Measurements from ENCODE around the gene TRABD. TPM values are rescaled to one million over a fixed set of nuclear protein-coding genes. Genes with fewer than 3 reads are reported as not detected.

TRABD gene
- polyA plus RNA-seq, 3 donors, result 17.5 to 31.3 (median 29.6) TPM

DNA sequence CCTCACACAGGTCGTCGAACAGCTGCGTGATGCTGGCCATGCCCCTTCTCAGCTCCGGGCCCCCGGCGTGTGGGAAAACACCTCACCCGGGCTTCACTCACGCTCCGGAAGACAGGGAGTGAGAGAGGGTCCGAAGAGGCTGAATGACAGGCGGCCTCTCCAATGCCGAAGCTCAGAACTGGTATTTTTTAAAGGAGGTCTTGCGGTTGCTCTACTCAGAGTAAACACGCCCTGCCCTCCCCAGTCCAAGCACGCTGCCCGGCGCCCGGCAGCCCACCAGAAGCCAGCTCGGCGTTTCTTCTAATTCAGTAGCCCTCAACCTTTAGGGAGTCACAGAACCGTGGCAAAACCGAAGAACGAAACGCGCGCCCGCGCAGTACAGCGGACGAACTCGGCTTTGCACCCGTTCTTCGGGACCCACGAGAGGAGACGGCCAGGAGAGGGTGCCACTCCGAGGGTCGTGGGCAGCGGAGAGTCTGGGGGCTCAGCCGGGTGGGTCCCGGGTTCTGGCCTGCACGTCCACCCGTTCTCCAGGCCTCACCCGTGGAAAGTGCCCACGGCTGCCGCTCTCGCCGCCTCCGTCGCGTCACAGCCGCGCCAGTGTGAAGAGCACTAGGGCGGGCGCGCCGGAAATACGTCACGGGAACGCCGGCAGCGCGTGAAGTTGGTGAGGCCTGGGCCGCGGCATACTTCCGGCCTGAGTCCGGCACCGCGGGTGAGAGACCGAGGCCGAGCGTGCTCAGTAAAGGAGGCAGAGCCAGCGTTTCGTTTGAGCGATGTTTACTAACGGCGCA lies 58.9 kb downstream of the TRABD start, which contains the start of gene TUBGCP6:
Gene TUBGCP6, minus strand, starts transcription at position 604 of the 794 bp plus-strand sequence. Its CDS starts 564 bp downstream, at position 40.
- DNase-seq (ENCODE audit: extremely low read depth in 1 of 11, low read depth in 9 of 11, low spot score in 4 of 11), result peak; percentile 80 to 94 (median 91)

GRCh38 chr22:50245214-50246072 lies 59.7 kb downstream of the TRABD start:
- DNase-seq (ENCODE audit: extremely low read depth in 1 of 11, low read depth in 9 of 11, low spot score in 4 of 11), result no peak

DNA sequence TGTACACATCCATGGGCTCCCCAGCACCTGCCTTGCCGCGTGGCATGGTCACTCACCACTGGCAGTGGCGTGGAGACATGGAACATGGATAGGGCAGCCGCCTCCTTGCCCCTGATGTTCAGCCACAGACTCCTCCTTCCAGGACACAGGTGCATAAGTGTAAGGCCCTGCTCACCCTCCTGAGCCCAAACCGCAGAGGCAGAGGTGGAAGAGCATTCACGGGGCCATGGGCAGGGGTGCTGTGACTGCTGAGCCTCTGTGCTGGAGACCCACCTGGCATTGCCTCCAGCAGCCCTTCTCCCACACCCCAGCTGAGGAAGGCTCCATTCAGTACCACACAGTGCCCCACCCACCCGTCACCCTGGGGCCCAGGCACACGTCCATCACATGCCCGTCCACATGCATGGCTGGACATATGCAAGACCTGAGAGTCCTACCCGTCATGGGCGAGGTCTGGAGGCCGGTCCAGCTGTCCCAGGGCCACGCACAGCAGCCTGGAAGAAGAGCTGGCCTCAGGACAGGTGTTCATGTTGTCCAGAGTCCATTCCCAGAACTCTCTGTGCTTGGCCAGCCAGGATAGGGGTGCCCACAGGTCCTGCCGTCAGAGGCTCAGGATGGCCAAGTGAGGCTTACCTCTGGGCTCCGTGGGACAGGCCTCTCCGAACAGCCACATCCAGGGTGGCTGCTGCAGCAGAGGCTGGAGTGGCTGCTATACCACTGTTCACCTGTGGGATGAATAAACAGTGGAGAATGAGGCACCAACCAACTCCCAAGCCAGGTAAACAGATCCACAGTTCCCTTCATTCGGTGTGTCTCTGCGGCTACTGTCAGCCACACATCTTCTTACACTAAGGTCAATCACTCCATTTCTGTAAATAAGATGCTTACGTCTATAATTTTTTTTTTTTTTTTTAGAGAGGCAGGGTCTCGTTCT lies 60.8 kb downstream of the TRABD start:
- DNase-seq (ENCODE audit: extremely low read depth in 1 of 11, low read depth in 9 of 11, low spot score in 4 of 11), result no peak

DNA sequence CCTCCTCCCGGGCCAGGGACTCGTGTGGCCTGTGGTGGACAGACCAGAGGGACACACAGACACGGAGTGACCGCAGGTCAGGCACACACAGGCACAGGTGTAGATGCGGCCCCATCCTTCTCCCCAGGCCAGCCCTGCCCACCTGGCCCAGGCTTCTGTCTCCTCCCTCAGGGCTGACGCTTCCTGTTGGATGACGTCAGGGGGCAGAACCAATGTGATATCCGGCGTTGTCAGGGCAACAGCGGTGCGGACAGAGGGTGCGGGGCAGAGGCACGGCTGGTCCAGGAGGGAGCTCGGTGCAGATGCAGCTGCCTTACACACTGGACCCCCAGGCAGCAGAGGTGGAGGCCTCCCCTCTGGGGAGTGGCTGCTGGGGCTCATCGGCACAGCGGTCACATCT lies 62.0 kb downstream of the TRABD start:
- DNase-seq (ENCODE audit: extremely low read depth in 1 of 11, low read depth in 9 of 11, low spot score in 4 of 11), result no peak

GRCh38 chr22:50248196-50249081 lies 62.7 kb downstream of the TRABD start:
- DNase-seq (ENCODE audit: extremely low read depth in 1 of 11, low read depth in 9 of 11, low spot score in 4 of 11), result no peak

Other genes with a start within 250 kb of the TRABD start
- 10 to 100 TPM; 14.3 to 25.1 (median 20.3) TPM for gene PIM3, start 225.1 kb upstream of the TRABD start, polyA plus RNA-seq (ENCODE audit: insufficient read length in 3 of 3)
- under 1 TPM in 2 of 3 donors, not detected in 1; 0.04 to 0.06 TPM for gene IL17REL, start 173.1 kb upstream of the TRABD start, polyA plus RNA-seq (ENCODE audit: insufficient read length in 3 of 3)
- gene TTLL8, start 127.6 kb upstream of the TRABD start, polyA plus RNA-seq (ENCODE audit: insufficient read length in 3 of 3), result not detected
- 1 to 10 TPM in 2 of 3 donors, under 1 TPM in 1; 0.77 to 1.4 (median 1.3) TPM for gene MLC1, start 100.5 kb upstream of the TRABD start, polyA plus RNA-seq (ENCODE audit: insufficient read length in 3 of 3)
- 1 to 10 TPM in 1 of 3 donors, under 1 TPM in 2; 0.58 to 1.3 (median 0.78) TPM for gene MOV10L1, start 95.9 kb upstream of the TRABD start, polyA plus RNA-seq (ENCODE audit: insufficient read length in 3 of 3)
- 1 to 10 TPM; 1.3 to 2.2 (median 1.5) TPM for gene PANX2, start 15.2 kb upstream of the TRABD start, polyA plus RNA-seq (ENCODE audit: insufficient read length in 3 of 3)
- gene SELENOO, start 15.1 kb downstream of the TRABD start, polyA plus RNA-seq (ENCODE audit: insufficient read length in 3 of 3), result 10 to 100 TPM; 16.9 to 31.1 (median 24.0) TPM
- gene TUBGCP6, start 59.1 kb downstream of the TRABD start, polyA plus RNA-seq (ENCODE audit: insufficient read length in 3 of 3), result 10 to 100 TPM; 30.5 to 48.2 (median 40.1) TPM
- 10 to 100 TPM; 17.1 to 34.3 (median 27.7) TPM for gene HDAC10, start 65.4 kb downstream of the TRABD start, polyA plus RNA-seq (ENCODE audit: insufficient read length in 3 of 3)
- gene MAPK12, start 75.8 kb downstream of the TRABD start, polyA plus RNA-seq (ENCODE audit: insufficient read length in 3 of 3), result 10 to 100 TPM; 11.5 to 18.9 (median 17.5) TPM
- gene MAPK11, start 84.5 kb downstream of the TRABD start, polyA plus RNA-seq (ENCODE audit: insufficient read length in 3 of 3), result 10 to 100 TPM in 1 of 3 donors, 1 to 10 TPM in 2; 6.7 to 10.1 (median 8.9) TPM
- 100 to 1,000 TPM; 187 to 248 (median 239) TPM for gene PLXNB2, start 121.7 kb downstream of the TRABD start, polyA plus RNA-seq (ENCODE audit: insufficient read length in 3 of 3)
- 10 to 100 TPM; 11.9 to 21.1 (median 16.8) TPM for gene DENND6B, start 141.1 kb downstream of the TRABD start, polyA plus RNA-seq (ENCODE audit: insufficient read length in 3 of 3)
- gene PPP6R2, start 157.4 kb downstream of the TRABD start, polyA plus RNA-seq (ENCODE audit: insufficient read length in 3 of 3), result 10 to 100 TPM; 34.4 to 58.1 (median 44.6) TPM

Measured in renal cortex interstitium (tissue), 11 donors.